HG02678 (cell line): ENCODE data around the gene KIAA0753.
"Not testable (repeated sequence)": the region's sequence is repeated elsewhere in the genome, so short reads cannot be mapped to it uniquely, and the experiment has no call there.

Experiments used
- ATAC-seq: cut with Tn5 transposase; IDR thresholded peaks from one replicate; pipeline ENCODE4 v1.9.1; 2021; ENCODE audit warnings: mild to moderate bottlenecking, moderate library complexity; ENCODE audit not compliant: unreplicated experiment

KIAA0753 gene

GRCh38 chr17:6603744-6604325, 36.7 kb downstream of the KIAA0753 start:
- no peak for ATAC-seq

- no peak for ATAC-seq
Measured at GRCh38 chr17:6602141-6602540, 38.4 kb downstream of the KIAA0753 start.

- ATAC-seq, result no peak
Measured at GRCh38 chr17:6599364-6599763, 41.1 kb downstream of the KIAA0753 start.

GRCh38 chr17:6597727-6598126, 42.8 kb downstream of the KIAA0753 start:
- ATAC-seq, result no peak

GRCh38 chr17:6596941-6597340, 43.6 kb downstream of the KIAA0753 start:
- ATAC-seq, result no peak

- no peak for ATAC-seq
Measured at GRCh38 chr17:6596511-6596910, 44.0 kb downstream of the KIAA0753 start.

- no peak for ATAC-seq
Measured at GRCh38 chr17:6596081-6596480, 44.4 kb downstream of the KIAA0753 start.

- not testable (repeated sequence) for ATAC-seq
Measured at GRCh38 chr17:6593371-6593770, 47.1 kb downstream of the KIAA0753 start.

- ATAC-seq, result no peak
Measured at GRCh38 chr17:6592173-6592572, 48.3 kb downstream of the KIAA0753 start.

- no peak for ATAC-seq
Measured at GRCh38 chr17:6591599-6592158, 48.8 kb downstream of the KIAA0753 start.

GRCh38 chr17:6589266-6589946, 51.1 kb downstream of the KIAA0753 start:
- no peak for ATAC-seq

- ATAC-seq, result no peak
Measured at GRCh38 chr17:6588165-6588564, 52.3 kb downstream of the KIAA0753 start.

- no peak for ATAC-seq
Measured at GRCh38 chr17:6587310-6587709, 53.2 kb downstream of the KIAA0753 start.

GRCh38 chr17:6583411-6583810, 57.1 kb downstream of the KIAA0753 start:
- ATAC-seq, result no peak

GRCh38 chr17:6580625-6581024, 59.9 kb downstream of the KIAA0753 start:
- ATAC-seq, result no peak

- no peak for ATAC-seq
Measured at GRCh38 chr17:6578491-6578890, 62.0 kb downstream of the KIAA0753 start.

GRCh38 chr17:6577686-6578263, 62.7 kb downstream of the KIAA0753 start:
- no peak for ATAC-seq

- ATAC-seq, result no peak
Measured at GRCh38 chr17:6576038-6576785, 64.3 kb downstream of the KIAA0753 start.

GRCh38 chr17:6575596-6575988, 64.9 kb downstream of the KIAA0753 start:
- no peak for ATAC-seq

GRCh38 chr17:6574687-6575595, 65.6 kb downstream of the KIAA0753 start:
- ATAC-seq, result peak; percentile 70
